ENCODE data around the gene CASP5.

Gene CASP5

GRCh38 chr11:104967534-104968354, 55.2 kb downstream of the CASP5 start:
- DNase-seq (ENCODE audit: low read depth) = peak; percentile 11

DNA sequence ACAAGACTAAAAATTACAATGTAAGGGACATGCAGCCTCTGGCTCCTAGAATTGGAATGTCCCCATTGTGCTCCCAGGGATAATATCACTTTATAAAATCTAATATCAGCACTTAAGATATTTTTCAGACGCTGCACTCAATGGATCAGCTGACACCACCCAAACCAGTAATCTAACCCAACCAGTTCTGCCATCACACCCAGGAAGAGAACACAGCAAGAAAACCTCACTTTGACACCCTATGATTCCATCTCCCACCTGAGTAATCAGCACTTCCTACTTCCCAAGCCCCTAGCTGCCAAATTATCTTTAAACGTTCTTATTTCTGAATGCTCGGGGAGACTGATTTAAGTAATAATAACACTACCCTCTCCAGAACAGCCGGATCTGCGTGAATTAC, 57.2 kb downstream of the CASP5 start:
- DNase-seq (ENCODE audit: low read depth) = no peak

DNA sequence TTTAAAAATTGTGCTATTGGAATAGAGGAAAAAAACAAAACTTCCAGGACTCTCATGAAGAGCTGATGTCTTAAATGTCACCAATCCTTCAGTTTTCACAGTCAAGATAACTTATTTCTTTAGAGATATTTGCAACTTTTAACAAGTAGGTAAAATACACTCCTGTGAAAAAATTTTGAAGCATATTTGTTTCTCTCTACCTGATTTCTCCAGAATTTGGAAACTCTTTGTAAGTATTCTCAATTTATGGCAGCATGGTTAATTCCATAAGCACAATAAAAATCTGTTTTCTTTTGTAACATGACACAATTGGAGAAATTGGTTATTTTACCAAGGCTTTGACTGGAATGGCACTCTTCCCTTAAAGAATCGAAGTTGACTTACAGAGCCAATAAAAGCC, 58.7 kb downstream of the CASP5 start:
- DNase-seq (ENCODE audit: low read depth) = no peak

GRCh38 chr11:104962852-104963251, 60.1 kb downstream of the CASP5 start:
- DNase-seq (ENCODE audit: low read depth) = no peak

DNA sequence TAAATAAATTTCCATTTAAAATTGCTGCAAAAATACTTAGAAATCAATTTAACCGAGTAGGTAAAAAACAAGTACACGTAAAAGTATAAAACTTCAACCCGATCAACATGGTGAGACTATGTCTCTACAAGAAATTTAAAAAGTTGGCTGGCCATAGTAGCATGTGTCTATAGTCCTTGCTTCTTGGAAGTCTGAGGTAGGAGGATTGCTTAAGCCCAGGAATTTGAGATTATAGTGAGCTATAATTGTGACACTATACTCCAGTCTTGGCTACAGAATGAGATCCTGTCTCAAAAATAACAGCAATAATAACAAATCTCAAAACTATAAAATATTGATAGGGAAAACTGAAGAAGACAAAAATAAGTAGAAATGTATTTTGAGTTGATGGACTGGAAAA, 65.7 kb downstream of the CASP5 start:
- peak; percentile 14 for DNase-seq (ENCODE audit: low read depth)

- DNase-seq (ENCODE audit: low read depth) = no peak
Observed at GRCh38 chr11:104956528-104956927, 66.4 kb downstream of the CASP5 start.

DNA sequence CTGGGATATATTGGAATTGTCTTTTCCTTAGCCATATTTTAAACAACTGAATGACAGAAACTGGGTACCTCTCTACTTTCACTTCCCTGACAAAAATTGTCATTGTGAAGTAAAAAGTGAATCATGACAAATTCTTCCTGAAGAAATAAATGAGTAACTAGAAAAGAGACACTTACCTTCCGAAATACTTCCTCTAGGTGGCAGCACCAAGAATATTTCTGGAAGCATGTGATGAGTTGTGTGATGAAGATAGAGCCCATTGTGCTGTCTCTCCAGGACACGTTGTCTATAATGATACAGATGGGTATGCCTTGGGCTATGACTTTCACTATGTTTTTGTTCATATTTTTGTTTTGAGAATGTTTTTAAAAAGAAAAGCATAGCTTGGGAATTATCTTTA, 76.1 kb downstream of the CASP5 start:
- DNase-seq (ENCODE audit: low read depth) = peak; percentile 41
